ENCODE measurements around the gene TMEM151A.

TMEM151A gene

DNA sequence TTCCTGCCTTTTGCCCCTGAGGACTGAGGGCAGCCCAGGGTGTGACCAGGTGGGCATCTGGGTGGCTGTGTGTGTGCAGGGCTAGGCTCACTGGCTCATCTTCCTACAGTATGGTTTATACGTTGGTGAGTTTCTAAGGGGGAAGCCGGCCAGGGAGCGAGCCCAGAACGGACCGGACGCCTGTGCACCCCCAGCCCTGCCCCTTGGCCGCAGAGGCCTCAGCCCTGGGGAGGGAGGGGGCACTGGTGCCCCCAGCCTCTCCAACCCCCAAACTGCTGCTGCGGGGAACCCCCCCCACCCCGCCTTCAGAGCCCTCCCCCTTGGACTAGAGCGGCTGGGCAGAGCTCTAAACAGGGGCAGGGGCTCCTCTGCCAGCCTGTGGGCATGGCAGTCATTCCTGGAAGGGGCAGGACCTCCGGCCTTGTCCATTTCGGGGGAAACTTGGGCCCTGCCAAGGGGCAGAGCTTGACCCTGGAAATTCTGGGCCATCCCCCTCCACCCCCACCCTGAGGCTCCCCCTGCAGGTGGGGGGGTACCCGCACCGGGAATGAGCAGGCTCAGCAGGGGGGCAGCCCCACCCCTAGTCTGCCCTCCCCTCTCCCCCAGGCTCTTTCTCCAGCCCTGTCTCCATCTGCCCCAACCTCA lies 8.1 kb upstream of the TMEM151A start:
- no peak for DNase-seq

GRCh38 chr11:66284526-66285078 lies 7.1 kb upstream of the TMEM151A start:
- DNase-seq: no peak

GRCh38 chr11:66285250-66285947 lies 6.3 kb upstream of the TMEM151A start:
- peak; percentile 22 for DNase-seq

DNA sequence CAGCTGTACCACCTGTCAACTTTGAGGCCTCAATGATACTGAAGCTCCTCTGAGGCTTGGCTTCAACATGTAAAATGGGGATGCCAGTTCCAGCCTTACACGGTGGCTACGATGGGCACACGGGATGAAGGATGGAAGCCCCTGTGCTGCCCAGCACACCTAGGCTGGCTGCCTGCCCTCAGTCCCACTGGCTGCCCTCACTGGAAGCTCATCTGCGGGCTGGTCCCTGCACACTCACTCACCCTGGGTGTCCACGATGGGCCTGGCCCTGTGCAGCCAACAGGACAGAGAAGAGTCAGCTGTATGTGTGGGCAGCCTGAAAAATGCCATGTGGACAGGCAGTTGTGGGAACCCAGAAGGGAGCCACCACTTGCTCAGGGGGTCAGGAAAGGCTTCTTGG lies 5.0 kb upstream of the TMEM151A start:
- DNase-seq: no peak

- DNase-seq: peak; percentile 22
These were observed 4.3 kb upstream of the TMEM151A start for GRCh38 chr11:66287211-66287888.

- peak; percentile 46 for DNase-seq
These were observed 3.6 kb upstream of the TMEM151A start for GRCh38 chr11:66287889-66288670.

DNA sequence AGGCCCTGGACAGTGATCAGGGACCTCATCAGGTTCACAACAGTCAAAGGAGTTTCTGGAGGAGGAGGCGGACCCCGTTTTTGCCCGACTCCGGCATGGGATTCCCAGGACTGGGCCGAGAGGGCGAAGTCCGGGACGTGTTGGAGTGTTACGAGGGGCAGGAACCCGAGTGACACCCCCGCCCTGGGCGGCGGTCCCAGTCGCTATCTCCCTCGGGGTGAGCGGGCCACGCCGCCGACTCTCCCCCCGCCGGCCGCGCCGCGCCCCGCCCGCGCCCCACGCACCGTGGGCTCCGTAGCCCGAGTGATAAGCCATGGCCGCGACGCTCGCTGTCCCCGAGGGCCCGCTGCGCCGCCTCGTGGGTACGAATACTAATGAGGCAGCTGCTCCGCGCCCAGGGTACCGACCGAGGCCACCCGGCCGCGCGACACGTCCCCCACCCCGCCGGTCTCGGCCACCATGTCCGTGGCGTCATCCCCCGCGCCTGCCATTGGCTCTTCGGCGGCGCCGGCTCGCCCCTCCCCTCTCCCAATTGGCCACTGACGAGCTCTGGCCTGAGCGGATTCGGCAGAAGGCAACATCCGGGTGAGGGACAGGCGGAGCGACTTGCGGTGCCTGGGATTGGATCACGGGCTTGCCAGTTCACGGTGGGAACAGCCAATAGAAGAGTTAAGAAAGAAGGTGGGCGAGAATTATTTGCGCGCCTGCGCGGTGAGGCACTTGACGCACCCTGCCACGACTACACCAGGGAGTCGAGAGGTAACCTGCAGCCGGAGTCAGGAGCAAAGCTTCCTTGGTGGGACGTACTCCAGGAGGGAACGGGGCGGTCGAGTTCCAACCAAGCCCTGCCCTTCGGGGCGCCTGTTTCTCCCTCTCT lies 2.8 kb upstream of the TMEM151A start, which contains the start of gene YIF1A:
TSS of gene YIF1A (minus strand) at position 473 of the 877 bp plus-strand sequence. CDS start at position 315, 158 bp downstream.
- DNase-seq: peak; percentile 100

GRCh38 chr11:66289548-66290329 lies 2.0 kb upstream of the TMEM151A start:
- peak; percentile 91 for DNase-seq

DNA sequence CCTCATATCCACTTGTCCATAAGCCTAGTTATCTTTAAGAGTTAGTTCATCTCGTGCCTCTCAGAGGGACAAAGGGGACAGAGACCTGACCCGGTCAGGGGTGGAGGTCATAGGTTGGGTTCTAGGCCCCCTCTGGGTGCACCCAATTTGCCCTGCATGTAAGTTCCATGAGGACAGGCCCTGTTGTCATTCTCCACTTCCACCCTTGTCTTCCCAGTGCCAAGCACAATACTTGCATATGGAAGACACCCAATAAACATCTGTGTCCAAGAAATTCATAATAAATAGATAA lies 1.4 kb upstream of the TMEM151A start:
- no peak for DNase-seq

DNA sequence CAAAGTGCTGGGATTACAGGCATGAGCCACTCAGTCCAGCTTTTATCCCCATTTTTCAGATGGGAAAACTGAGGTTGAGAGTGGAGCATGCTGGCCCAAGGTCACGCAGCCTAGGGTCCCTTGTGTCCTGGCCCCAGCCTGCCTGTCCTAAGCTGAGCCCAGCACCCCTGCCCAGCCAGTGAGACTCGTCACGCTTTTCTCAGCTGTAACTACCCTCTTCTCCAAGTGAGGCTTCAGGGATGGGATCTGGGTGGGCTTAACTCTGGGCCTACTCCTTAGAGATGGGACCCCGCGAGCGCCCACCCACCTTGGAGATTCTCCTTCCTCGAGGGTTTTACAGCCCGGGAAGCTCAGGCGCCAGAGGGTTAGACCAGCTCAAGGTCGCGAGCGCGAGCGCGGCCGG lies 390 bp upstream of the TMEM151A start:
- peak; percentile 24 for DNase-seq

- DNase-seq: no peak
These were observed 1.0 kb downstream of the TMEM151A start for GRCh38 chr11:66292543-66293332.

GRCh38 chr11:66293352-66293751 lies 1.7 kb downstream of the TMEM151A start:
- no peak for DNase-seq

DNA sequence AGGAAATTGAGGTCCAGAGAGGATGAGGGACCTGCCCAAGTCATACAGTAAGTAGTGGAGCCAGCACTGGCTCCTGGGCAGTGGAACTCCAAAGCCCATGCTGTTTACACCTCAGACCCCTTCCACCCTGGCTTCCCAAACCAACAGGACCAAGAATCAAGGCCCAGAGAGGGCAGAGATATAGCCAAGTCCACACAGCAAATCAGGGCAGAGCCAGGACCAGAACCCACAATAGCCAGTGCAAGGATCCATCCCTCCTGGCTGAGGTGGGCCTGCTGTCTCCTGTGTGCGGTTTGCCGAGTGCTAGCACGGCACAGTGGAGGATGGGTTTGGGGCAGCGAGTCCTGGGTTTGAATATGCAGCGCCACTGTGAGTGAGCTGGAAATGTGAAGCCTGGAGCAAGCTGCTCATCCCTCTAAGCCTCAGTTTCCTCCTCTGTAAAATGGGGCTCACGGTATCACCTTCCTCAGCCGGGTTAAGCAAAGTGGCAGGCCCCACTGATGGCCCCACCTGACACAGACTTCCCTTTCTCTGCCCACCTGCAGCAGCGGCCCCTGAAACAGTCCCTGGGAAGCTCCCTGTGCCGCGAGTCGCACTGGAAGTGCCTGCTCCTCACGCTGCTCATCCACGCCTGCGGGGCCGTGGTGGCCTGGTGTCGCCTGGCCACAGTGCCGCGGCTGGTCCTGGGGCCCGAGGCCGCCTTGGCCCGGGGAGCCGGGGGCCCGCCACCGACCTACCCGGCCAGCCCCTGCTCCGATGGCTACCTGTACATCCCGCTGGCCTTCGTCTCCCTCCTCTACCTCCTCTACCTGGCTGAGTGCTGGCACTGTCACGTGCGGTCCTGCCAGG lies 2.3 kb downstream of the TMEM151A start:
- DNase-seq: no peak

DNA sequence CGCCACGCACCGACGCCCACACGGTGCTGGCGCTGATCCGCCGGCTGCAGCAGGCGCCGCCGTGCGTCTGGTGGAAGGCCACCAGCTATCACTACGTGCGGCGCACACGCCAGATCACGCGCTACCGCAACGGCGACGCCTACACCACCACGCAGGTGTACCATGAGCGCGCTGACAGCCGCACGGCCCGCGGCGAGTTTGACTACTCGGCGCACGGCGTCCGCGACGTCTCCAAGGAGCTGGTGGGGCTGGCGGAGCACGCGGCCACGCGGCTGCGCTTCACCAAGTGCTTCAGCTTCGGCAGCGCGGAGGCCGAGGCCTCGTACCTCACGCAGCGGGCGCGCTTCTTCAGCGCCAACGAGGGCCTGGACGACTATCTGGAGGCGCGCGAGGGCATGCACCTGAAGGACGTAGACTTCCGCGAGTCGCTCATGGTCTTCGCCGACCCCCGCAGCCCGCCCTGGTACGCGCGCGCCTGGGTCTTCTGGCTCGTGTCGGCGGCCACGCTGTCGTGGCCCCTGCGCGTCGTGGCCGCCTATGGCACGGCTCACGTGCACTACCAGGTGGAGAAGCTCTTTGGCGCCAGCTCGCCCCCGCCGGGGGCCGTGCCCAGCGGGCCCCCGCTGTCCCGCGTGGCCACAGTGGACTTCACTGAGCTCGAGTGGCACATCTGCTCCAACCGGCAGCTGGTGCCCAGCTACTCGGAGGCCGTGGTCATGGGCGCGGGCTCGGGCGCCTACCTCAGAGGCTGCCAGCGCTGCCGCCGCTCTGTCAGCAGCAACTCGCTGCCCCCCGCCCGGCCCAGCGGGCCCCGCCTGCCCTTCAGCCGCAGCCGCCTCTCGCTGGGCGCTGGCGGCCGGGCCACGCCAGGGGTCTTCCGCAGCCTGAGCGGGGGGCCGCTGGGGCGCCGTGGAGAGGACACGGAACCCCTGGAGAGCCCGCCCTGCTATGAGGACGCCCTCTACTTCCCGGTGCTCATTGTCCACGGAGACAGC lies 3.2 kb downstream of the TMEM151A start:
- DNase-seq: no peak

DNA sequence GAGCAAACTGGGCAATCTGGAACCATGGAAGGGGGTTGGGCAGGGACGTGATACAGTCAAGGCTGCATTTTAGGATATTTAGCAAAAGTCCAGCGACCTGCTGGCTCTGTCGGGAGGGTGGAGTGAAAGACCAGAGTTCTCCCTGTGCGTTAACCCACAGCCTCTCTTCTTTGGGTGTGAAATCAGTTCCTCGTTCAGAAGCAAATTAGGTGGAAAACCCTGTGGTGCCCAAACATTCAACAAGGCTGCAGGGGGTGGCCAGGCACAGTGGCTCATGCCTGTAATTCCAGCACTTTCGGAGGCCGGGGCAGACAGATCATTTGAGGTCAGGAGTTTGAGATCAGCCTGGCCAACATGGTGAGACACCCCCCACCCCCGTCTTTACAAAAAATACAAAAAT lies 5.9 kb downstream of the TMEM151A start:
- DNase-seq: no peak

GRCh38 chr11:66299186-66299585 lies 7.5 kb downstream of the TMEM151A start:
- DNase-seq: no peak

- DNase-seq: no peak
These were observed 11.0 kb downstream of the TMEM151A start for GRCh38 chr11:66302656-66303055.

DNA sequence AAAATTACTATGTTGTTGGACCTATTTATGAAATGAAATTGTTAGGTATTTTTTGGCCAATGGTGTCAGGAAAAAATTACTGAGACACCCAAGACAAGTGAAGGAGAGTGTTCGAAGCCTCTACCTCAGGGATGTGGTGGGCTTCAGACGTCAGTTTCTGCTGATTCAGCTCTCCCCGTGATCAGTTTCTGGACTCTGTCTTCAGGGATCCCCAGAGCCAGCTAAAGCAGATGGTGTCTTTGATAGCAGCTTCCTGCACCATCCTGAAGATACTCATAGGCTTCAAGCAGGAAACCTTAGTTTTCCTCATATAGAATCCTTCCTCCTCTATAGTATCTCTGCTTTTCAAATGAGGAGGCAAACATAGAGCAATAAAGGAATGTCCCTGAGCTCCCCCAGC lies 17.8 kb downstream of the TMEM151A start:
- no peak for DNase-seq
